SIG-M5 treated with dmso at 0.1 percent for 504 hours (cell line): ENCODE results near the gene SLC8B1.
A peak's percentile ranks its signal among the peaks of the same experiment; 100 is the strongest.

Experiments used
- DNase-seq: peaks from one replicate; lab custom pipeline; 2025; ENCODE audit not compliant: unreplicated experiment; lab: John Stamatoyannopoulos, UW

The SLC8B1 gene

DNA sequence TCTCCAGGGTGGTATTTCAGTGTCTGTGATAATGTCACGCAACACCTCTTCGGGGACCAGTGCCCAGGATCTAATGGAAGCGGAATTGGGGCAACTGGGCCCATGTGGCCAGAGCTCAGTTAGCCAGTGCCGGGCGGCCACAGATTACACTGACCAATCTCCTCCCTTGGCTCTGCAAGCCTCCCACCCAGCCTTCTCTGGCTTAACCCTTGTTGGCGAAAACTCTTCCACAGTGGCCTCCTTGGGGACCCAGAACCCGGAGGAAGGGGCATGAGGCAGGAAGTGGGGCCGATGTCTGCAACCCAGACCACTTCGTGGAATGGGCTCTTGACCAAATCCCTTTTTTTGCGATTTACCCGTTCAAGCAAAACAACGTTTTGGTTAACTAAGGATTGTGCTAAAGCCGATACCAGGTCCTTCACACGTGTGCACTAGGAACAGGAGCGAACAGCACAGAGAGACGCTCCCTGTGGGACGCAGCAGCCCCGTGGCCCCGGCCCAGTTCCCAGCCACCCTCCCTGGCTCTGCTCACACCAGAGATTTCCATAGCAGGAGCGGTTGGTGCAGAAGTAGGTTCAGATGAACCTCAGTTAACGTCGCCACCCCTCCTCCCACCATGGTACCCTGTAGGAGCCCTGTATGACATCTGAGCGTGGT lies 38.2 kb downstream of the SLC8B1 start:
- DNase-seq, result no peak

DNA sequence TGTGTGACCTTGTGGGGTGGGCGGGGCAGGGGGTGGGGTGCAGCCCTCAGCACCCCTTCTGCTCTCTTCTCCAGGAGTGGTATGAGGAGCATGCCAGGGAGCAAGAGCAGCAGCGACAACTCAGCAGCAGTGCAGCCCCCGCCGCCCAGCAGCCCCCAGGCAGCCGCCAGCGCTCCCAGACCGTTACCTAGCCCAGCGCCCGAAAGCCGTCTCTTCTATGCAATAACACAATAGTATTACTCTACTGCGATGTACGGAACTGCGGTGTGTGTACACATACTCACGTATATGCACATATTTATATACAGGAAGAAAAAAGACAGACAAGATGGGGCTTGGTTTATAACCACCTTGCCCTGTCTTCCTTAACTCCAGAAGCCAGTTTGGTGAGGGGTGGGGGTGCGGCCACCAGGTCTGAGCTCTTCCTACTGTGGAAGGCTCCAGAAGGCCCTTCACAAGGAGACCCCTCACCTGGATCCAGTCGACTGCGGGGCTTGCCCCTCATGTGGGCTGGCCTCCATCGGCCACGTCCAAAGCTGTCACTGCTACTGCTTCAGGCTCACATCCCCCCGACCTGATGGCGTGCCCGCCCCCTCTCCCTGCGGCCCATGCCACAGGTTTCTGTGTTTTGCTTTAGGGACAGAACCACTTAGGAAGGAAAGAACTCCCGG lies 38.9 kb downstream of the SLC8B1 start:
- DNase-seq, result no peak

DNA sequence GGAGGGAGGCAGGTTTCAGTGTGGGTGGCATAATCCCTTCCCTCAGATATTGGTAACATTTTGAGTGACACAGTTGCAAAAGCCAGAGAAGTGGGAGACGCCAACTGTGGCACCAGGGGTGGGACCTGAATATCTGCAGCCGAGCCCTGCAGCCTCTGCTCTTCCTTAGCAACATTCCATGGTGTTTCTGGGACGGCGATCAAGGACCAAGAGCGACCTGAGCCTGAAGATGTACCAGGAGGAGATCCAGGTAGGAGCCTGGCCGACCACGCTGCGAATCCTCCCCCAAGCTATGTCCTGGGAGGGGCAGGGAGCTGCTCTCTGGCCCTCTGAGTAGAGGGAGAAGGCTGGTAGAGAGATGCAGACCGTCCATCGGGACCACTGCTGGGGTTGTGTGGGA lies 41.8 kb downstream of the SLC8B1 start:
- no peak for DNase-seq

DNA sequence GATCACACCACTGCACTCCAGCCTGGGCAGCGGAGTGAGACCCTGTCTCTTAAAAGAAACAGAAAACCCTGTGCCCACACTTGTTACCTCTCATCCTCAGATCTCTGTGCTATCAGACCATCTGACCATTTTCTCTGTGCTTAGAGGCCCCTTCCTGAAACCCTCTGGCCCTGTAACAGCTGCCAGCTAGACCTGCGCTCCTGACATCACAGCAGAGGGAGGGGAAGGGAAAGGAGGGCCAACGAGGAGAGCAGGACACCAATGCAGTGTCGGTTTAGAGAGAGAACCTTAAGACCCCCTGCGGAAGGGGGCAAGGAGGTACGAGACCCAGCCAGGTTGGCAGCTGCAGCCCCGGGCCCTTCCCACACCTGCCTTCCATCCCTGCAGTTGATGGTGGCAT lies 42.4 kb downstream of the SLC8B1 start:
- DNase-seq, result no peak

DNA sequence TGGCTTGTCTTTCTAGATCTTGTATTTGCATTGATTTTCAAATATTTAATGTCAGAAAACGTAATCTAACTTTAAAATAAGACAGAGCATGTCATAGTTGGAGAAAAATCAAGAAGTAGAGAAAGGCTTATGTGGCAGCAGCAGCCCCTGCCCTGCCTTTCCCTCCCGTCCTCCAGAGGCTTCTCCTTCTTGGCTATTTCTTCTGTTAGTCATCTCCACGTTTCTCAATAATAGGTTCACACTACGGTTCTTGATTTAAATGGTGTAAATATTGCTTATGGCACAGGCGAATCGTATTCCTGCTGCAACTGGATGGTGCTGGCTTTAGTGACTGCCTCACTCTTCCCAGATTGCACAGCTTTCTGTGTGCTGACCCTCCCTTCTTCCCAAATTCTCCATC lies 42.8 kb downstream of the SLC8B1 start:
- no peak for DNase-seq

DNA sequence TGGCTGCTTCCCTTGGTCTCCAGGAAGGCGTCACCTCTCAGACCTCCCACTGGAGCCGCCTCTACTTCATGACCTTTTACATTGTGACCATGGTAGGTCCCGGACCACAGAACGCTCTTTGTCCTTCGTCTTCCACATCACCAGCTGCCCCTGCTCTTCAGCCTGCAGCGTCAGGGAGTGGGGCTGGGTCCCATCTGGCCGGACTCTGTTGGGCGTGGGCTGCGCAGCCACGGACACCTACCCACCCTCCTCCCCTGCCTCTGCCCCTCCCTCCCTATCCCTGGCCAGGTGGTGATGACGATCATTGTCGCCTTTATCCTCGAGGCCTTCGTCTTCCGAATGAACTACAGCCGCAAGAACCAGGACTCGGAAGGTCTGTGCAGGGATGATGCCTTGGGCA lies 43.3 kb downstream of the SLC8B1 start:
- DNase-seq, result no peak

DNA sequence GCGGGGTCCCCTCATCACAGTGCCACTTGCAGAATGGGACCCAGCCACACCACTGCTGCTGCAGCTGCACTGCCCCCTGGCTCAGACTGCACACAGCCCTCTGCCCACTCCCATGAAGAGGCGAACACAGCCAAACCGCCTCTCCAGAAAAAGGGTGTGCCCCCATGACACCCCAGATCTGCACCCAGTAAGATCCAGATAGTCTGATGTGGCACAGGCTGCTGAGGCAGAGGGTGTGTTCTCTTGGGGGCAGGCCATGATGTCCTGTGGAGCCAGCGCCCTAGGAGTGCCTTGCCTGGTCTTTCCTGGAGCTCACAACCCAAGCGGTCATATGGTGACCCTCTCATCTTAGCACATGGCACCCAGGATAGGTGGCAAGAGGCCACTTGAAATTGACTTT lies 44.4 kb downstream of the SLC8B1 start:
- no peak for DNase-seq

DNA sequence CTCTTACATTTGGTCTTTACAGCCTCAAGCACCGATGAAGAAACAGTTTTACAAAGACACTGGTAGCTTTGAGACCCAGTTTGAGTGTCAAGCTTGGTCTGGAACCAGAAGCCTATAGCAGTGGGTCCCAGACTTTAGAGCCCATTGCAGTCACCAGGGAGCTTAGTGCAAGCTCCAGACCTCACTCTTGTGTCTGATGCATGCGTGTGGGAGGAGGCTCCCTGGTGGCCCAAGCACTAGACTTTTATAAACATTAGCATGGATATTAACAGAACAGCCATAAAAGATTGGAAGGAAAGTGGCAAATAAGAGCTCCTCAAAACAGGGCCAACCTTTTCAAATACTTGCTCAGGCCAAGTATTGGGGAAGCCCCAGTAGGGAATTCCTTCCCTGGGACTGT lies 45.5 kb downstream of the SLC8B1 start:
- no peak for DNase-seq

DNA sequence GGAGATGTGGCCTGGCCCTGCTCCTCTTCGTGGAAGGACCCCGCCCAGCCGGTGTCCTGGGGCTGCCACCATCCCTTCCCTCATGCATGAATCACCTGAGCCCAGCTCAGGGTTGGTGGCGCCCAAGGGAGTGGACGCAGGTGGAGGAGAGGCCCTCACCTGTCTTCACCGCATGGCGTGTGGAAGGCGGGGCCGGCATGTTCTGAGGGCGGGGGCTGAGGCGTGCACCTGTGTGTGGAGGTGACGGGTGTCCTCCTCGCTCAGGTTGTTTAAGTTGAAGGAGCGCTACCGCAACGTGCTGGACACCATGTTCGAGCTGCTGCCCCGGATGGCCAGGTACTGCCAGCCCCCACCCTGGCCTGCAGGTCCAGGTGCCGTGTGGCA lies 47.0 kb downstream of the SLC8B1 start:
- DNase-seq, result no peak

DNA sequence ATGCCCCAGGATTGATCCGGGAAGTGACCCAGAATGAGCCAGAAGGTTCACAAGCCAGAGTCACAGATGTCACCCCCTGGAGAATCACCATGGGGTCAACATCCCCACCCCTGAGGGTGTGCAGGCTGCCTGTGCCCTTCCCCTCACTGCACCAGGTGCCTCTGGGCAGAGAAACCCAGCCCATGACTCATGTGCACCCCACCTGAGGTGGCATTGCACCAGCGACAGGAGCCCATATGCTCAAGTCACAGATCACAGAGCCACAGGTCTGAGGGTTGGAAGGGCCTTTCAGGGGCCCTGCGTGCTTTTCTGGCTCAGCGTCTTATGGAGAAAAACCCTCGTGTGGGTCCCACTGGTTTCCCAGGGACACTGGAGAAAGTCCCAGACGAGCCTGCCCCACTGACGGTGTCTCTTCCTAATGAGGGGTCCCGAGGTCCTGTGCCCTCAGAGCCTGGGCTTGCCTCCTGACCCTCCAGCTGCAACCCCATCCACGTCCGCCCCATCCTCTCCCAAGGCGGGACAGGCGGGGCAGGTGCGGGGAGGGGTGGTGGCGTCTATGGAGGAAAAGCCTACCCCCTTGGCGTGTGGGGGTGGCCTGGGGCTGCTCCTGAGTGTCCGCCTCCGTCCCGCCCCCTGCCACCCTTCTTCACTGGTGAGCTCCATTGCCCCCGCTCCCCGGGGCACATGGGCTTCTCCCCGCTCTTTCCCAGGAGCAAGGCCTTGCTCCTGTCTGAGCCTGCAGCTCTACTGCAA lies 47.6 kb downstream of the SLC8B1 start:
- DNase-seq, result no peak

DNA sequence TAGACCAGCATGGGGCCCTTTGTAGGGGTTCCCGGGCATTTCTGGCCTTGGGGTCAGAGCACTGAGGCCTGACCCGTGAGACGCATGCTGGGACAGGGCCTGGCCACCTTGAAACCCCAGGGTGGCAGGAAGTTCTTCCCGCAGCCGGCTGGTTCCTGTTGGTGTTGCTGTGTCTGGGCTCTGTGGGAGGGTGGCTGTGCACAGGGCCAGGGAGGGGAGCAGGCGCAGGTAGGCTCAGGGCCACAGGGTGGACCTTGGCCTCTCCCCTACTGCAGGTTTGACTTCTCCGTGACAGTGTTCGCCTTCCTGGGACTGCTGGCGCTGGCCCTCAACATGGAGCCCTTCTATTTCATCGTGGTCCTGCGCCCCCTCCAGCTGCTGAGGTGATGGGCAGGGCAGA lies 48.2 kb downstream of the SLC8B1 start:
- no peak for DNase-seq

DNA sequence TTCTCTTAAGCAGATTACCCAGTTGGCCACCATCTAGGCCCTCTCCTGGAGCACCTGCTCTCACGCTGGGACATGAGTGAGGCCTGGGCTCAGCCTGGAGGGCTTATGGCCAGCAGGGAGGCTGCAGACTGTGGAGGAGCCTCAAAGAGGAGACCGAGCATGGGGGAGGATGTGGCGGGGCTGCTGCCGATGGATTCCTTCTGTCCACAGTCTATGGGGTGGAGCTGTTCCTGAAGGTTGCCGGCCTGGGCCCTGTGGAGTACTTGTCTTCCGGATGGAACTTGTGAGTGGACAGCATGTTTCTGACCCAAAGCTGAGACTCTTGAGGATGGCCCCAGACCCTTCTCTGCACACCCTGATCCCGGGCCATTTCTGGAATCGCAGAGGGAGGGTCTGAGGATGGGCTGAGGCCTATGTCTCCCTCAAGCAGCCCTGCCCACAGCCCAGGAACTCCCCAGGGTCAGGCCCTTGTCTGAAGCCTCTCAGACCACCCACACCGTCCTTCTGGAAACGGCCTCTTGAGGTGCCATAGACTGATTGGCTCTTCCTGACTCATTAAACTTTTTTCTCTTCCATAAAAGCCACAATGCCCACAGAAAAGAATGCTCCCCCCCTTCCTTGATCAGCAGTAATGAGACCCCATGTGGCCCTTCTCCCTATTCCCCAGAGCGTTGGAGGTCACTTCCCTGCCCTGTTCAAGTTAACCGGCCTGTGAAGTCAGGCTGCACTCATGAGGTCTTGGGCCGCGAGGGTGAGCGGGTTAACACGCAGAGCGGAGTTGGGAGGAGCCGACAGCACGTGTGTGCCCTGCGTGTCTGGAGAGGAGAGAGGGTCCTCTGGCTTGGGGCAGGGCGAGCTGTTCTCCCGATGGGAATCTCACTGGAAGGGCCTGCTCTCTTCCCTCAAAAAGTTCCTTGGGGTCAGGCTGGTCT lies 49.0 kb downstream of the SLC8B1 start:
- DNase-seq, result no peak

DNA sequence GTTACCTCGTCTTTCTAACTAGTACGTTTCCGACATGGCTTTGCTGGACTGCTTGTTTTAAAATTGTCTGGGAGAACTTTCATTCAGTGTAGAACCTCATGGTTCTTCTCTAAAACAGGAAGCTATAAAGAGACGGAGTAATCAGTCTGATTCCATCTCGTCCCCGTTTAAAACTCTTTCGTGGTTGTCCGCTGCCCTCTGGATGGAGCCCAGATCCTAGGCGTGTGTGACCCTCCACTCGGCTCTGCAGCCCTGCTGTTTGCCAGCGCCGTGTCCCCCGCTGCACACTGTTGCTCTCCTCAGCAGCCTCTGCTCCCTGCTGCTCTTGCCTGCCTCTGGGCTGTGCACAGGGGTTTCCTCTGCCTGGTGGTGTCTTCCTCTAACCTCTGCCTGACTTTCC lies 50.2 kb downstream of the SLC8B1 start:
- DNase-seq, result no peak

DNA sequence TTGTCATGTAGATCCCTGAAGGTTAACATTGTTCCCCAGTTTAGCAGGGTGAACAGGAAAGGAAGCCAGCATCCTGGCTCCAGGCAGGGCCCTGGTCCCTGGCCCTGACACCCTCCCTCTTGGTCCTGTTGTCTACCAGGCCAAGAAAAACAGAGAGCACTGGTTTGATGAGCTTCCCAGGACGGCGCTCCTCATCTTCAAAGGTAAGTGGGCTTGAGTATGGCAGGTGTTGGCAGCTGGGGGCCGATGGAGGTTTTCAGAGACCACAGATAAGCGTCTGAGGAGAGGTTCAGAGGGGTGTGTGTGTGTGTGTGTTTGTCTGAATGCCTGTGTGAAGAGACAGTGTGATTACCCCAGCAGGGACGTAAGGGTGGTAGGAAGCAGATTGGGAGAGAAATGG lies 56.3 kb downstream of the SLC8B1 start:
- DNase-seq, result no peak

DNA sequence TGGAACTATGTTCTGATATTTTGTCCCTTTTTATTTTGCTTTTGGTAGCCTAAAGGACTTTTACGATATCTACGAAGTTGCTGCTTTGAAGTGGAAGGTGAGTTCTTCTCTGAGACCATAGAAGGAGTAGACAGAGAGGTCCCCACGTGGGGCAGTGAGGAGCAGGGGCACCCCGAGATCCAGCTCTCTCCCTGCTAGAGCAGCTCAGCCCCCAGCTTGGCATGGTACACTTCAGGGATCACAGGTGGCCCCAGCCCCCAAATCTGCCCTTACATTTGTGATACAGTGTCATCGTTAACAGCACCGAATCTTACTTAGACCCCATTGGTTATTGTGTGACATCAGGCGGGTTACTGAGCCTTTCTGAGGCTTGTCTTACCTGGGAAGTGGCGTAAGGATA lies 56.8 kb downstream of the SLC8B1 start:
- DNase-seq, result no peak

DNA sequence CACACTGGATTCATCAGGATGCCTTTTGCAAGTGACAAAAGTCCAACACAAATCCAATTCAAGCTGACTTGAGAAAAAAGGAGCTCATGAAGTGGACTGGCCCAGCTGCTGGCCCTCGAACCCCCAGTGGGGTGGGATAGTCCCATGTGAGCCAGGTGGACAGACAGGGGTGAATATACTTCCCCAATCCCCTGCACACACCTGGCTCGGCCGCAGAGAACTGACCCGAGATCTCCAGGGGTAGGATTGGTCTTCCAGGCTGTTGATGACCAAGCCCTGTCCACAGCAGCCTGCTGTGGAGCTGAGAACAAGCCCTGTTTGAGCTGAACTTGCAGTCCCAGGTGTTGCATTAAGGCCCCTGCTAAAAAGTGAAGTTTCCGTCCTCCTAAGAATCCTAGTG lies 57.4 kb downstream of the SLC8B1 start:
- no peak for DNase-seq

DNA sequence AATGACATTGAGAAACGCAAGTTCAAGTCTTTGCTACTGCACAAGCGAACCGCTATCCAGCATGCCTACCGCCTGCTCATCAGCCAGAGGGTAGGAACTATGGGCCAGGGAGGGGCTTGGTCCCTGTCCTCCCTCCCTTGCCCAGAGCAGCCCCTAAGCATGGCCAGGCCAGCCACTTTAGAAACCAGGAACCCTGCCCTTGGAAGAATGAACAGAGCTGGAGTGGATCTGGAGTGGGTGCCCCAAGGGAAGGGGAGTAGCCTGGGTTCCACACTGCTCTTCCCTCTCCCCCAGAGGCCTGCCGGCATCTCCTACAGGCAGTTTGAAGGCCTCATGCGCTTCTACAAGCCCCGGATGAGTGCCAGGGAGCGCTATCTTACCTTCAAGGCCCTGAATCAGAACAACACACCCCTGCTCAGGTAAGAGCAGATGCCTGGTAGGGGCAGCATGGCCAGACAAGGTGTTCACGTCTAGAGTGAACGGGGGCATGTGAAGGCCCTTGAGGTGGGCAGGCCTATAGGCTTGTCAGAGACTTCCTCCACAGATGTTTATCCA lies 57.9 kb downstream of the SLC8B1 start:
- no peak for DNase-seq

DNA sequence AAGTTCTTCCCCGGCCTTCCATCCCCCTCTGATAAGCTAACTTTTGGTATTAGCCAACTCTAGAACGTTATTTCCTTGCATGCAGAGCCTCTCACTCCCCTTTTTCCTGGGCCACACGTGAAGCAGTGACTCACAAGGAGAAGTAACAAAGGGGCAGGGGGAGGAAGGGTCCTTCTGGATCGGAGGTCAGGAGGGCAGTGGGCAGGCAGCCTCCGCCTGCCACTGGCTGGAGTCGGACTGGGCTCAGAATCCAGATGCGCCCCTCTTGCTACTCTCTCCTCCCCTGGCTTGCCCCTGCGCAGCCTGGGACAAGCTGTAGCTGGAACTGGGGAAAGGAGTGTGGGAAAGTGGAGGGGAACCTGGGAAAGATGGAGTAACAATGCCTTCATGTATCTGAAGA lies 58.6 kb downstream of the SLC8B1 start:
- peak; percentile 60 for DNase-seq

DNA sequence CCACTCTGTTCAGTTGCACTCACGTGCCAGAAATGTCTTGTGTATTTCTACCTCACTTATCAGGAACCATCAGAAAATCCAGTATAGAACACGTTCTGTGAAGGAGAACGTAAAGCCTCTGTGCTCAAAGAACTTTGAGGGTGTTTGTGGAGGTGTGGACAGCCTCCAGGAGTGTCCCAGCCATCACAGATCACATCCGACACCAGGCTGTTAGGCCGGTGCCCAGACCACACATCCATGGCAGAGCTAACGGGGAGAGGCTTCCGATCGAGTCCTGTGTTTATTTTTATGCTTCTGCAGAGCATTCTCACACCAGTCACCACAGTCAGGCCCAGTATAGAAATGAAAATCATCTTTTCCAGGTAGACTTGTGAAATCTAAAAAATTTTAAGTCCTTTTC lies 60.1 kb downstream of the SLC8B1 start:
- DNase-seq, result no peak

DNA sequence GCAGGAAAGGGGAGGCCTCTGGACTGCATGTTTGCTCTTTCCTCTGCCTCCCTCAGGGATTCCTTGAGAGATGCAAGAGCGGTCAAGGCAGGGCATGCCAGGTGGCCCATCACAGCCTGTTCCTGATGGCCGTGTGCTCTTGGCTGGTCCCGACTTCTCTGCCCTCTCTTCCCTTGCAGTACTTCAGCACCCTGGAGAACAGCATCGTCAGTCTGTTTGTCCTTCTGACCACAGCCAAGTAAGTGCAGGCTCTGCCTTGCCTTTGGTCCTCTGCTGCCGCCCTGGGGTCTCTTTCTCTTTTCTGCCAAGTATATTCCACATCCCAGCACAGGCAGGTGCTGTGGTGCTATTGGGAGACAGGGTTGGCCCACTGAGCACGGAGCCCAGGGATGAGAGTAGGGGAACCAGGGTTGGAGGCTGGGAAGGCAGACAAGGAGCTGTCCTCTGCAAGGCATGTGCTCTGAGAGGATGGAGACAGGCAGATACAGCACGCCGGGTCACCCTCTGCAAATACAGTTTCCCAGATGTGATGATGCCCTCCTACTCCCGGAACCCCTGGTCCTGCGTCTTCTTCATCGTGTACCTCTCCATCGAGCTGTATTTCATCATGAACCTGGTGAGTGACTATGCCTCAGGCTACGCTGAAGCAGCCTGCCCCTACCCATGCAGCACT lies 61.7 kb downstream of the SLC8B1 start:
- DNase-seq, result no peak
